HG02763 (cell line): ENCODE data around the gene CPHXL2.

Source experiments
- ATAC-seq: cut with Tn5 transposase; IDR thresholded peaks from one replicate; pipeline ENCODE4 v1.9.1; 2021; ENCODE audit warnings: mild to moderate bottlenecking, moderate library complexity; ENCODE audit not compliant: unreplicated experiment

The CPHXL2 gene

GRCh38 chr16:75644240-75645012 lies 32.4 kb downstream of the CPHXL2 start:
- no peak for ATAC-seq

- no peak for ATAC-seq
Measured at GRCh38 chr16:75640598-75640997, 36.2 kb downstream of the CPHXL2 start.

- no peak for ATAC-seq
Measured at GRCh38 chr16:75635036-75635435, 41.8 kb downstream of the CPHXL2 start.

GRCh38 chr16:75632857-75633256 lies 44.0 kb downstream of the CPHXL2 start:
- no peak for ATAC-seq

GRCh38 chr16:75630052-75630451 lies 46.8 kb downstream of the CPHXL2 start:
- no peak for ATAC-seq

GRCh38 chr16:75629132-75629531 lies 47.7 kb downstream of the CPHXL2 start:
- ATAC-seq: no peak

- ATAC-seq: no peak
Measured at GRCh38 chr16:75628351-75628750, 48.5 kb downstream of the CPHXL2 start.

- ATAC-seq: no peak
Measured at GRCh38 chr16:75627851-75628250, 49.0 kb downstream of the CPHXL2 start.

GRCh38 chr16:75626806-75627205 lies 50.0 kb downstream of the CPHXL2 start:
- no peak for ATAC-seq

GRCh38 chr16:75624921-75625334 lies 51.9 kb downstream of the CPHXL2 start:
- no peak for ATAC-seq

GRCh38 chr16:75622761-75623605 lies 53.8 kb downstream of the CPHXL2 start, which contains the start of gene ADAT1:
Gene ADAT1 (minus strand): TSS chr16:75623281. CDS start chr16:75620799, 2,482 bp downstream.
- peak; percentile 90 for ATAC-seq

GRCh38 chr16:75621170-75621477 lies 55.7 kb downstream of the CPHXL2 start:
- ATAC-seq: no peak

- ATAC-seq: no peak
Measured at GRCh38 chr16:75620326-75621169, 56.3 kb downstream of the CPHXL2 start.

GRCh38 chr16:75618780-75619179 lies 58.0 kb downstream of the CPHXL2 start:
- ATAC-seq: no peak

GRCh38 chr16:75617121-75617520 lies 59.7 kb downstream of the CPHXL2 start:
- no peak for ATAC-seq

GRCh38 chr16:75616521-75617010 lies 60.2 kb downstream of the CPHXL2 start:
- ATAC-seq: no peak

- no peak for ATAC-seq
Measured at GRCh38 chr16:75615619-75616018, 61.2 kb downstream of the CPHXL2 start.

- no peak for ATAC-seq
Measured at GRCh38 chr16:75614066-75614897, 62.5 kb downstream of the CPHXL2 start.
